ENCODE results near the gene MICOS13.

The MICOS13 gene

DNA sequence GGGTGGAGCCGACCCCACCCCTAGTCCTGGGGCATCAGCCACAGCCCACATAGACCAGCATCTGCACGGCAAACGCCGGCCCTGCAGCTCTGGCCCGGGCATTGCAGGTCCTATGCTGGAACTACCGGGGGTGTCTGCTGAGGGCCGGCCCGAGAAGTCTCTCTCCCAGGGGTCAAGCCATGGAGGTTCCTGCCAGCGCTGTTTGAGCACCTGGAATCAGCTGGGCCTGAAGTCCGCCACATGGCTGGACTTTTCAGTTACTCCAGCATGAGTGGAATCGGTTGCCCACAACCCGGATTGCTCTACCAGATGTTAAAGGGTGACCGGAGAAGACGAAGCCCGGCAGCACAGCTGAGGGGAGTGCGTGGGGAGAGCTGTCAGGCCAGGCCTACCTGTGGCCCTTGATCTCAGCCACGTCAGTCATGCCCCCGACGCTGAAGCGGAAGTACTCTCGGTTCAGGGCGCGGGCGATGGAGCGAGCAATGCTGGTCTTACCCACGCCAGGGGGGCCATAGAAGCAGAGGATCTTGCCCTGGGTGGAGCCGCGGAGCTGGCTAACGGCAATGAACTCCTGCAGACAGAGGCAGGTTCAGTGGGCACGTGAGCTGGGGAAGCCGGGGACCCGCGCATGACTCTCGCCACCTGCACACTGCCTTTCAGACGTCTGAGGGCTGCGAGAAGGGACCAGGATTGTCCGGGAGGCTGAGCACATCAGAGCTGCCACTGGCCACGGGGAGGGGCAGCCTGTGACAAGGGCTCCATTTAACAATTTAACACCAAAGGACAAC lies 18.5 kb upstream of the MICOS13 start:
- Histone ChIP-seq H3K27ac (ENCODE audit: low read depth, low read length, severe bottlenecking) (no peak overlapping the region), H3K4me3 (ENCODE audit: extremely low read depth, insufficient read depth, low read length, poor library complexity, severe bottlenecking) (no peak overlapping the region), H3K36me3 (ENCODE audit: control insufficient read depth, insufficient read depth, low read length) (peaks cover 61% of the 10 kb centered on the region), H3K4me1 (ENCODE audit: control insufficient read depth, insufficient read depth, low read length, poor library complexity, severe bottlenecking) (peaks cover 7% of the 10 kb centered on the region), H3K9me3 (ENCODE audit: control insufficient read depth, low read length) (no peaks in the 10 kb centered on the region)
- 95 to 98% methylated on average over 36 to 37 of the region's 38 CpGs for WGBS, 2 experiments (ENCODE audit: insufficient coverage in 2 of 2)

DNA sequence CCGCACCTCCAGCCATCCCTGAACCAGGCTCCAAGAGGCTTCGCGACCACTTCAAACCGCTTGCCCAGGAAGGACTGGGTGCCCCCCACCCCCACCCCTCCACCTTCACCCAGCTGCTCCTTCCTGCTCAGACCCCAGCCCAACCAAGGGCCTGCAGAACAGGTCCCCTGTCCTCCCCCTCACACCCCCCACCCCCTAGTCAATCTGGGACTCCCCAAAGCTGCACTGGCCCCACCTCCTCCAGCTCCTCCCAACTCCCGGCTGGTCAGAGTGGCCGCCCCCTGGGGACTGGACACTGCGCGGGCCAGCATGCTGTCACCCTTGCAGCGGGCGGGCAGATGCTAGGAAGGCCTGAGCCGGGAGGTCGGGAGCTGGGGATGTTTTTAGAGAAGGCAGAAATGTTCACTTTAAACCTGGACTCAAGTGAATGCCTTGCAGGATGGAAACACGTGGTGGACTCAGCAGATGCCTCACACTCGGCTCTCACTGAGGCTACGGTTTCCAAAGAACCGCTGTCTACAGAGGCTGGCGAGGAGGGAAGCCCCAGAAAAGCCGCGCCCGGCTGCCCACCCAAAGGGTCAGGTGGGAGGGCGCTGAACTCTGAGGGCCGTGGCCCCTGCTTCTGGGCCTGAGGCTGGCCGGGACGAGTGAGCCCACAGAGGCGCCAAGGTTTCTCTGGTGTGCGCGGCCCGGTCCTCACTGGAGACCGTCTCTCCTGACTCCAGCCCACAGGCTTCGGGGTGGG lies 17.7 kb upstream of the MICOS13 start:
- peaks cover 7% of the 10 kb centered on the region for H3K4me1 ChIP-seq (ENCODE audit: control insufficient read depth, insufficient read depth, low read length, poor library complexity, severe bottlenecking)
- 93 to 94% methylated on average over 22 to 29 of the region's 30 CpGs for WGBS, 2 experiments (ENCODE audit: insufficient coverage in 2 of 2)
- H3K36me3 ChIP-seq (ENCODE audit: control insufficient read depth, insufficient read depth, low read length): peaks cover 61% of the 10 kb centered on the region
- H3K27ac ChIP-seq (ENCODE audit: low read depth, low read length, severe bottlenecking): peak overlapping the region; percentile 36
- no peak overlapping the region for H3K4me3 ChIP-seq (ENCODE audit: extremely low read depth, insufficient read depth, low read length, poor library complexity, severe bottlenecking)
- H3K9me3 ChIP-seq (ENCODE audit: control insufficient read depth, low read length): no peaks in the 10 kb centered on the region

DNA sequence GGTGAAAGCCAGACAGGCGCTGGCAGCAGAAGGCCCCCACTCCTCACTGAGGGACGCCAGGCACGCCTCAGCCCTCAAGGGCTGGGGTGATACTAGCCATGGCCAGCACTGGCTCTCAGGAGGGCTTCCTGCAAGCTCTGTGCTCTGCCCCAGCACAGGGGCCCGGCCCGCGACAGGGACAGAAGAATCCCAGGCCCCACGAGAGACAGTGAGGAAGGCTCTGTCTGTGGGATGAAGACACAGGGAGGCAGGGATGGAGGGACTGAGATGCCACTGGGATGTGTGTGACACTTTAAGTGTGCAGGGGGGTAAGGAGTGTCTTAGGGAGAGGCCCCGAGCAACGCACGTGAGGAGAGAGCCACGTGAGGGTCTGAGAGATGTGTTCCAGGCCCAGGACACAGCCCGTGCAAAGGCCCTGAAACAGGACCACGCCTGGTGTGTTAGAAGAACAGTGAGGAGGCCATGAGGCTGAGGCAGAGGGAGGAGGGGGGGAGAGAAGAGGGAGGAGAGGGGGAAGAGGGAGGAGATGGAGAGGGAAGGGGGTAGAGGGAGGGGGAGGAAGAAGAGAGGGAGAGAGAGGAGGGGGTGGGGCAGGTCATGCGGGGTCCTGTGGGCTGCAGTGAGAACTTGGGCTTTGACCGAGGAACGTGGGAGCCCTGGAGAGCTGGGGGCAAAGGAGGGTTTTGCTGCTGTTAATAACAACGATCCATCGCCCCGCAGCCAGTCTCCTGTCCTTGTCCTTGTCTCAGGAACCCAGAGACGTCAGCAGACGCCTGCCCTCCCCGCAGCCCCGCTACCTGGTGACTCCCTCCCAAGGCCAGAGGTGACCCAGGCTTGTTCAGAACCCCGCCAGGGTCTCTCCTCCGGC lies 16.9 kb upstream of the MICOS13 start:
- WGBS, 2 experiments (ENCODE audit: insufficient coverage in 2 of 2): 93% methylated on average over 24 to 25 of the region's 25 CpGs
- Histone ChIP-seq H3K9me3 (ENCODE audit: control insufficient read depth, low read length) (no peaks in the 10 kb centered on the region), H3K4me3 (ENCODE audit: extremely low read depth, insufficient read depth, low read length, poor library complexity, severe bottlenecking) (no peak overlapping the region), H3K36me3 (ENCODE audit: control insufficient read depth, insufficient read depth, low read length) (peaks cover 67% of the 10 kb centered on the region), H3K4me1 (ENCODE audit: control insufficient read depth, insufficient read depth, low read length, poor library complexity, severe bottlenecking) (peaks cover 7% of the 10 kb centered on the region), H3K27ac (ENCODE audit: low read depth, low read length, severe bottlenecking) (peak overlapping the region; percentile 36)

DNA sequence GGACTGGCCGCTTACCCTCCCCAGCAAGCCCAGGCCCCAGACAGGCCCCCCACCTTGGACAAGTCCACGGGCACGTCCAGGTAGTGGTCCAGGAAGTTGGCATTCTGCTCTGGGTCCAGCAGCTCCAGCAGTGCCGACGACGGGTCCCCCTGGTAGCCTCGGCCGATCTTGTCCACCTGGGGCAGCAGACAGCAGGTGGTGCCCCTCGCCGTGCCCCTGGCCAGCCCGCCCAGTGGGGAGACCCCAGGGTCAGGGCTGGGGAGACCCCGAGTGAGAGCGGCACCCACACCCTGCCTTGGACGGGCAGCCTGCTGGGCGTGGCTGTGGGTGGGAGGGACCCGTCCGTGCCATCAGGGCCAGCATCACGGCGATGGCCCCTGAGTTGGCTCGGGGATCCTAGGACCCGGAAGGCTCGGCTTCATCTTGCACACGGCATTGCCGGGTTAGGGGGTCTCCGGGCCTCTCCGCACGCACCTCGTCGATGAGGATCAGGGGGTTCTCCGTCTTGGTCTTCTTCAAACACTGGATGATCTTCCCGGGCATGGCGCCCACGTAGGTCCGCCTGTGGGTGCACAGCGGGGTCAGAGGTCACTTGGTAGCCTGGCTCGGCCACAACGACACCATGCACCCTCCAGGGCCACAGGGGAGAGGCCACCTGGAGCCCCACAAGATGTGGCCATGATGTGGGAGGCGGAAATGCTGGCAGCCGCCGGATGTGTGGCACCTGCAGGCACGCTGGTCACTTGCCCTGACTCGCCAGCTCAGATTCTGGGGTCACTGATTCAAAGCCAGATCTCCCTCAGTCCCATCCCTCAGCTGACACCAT lies 16.1 kb upstream of the MICOS13 start:
- no peaks in the 10 kb centered on the region for H3K9me3 ChIP-seq (ENCODE audit: control insufficient read depth, low read length)
- H3K4me1 ChIP-seq (ENCODE audit: control insufficient read depth, insufficient read depth, low read length, poor library complexity, severe bottlenecking): peaks cover 7% of the 10 kb centered on the region
- H3K4me3 ChIP-seq (ENCODE audit: extremely low read depth, insufficient read depth, low read length, poor library complexity, severe bottlenecking): no peak overlapping the region
- peak overlapping the region; percentile 36 for H3K27ac ChIP-seq (ENCODE audit: low read depth, low read length, severe bottlenecking)
- WGBS, 2 experiments (ENCODE audit: insufficient coverage in 2 of 2): 93 to 94% methylated on average over 39 to 42 of the region's 42 CpGs
- peaks cover 74% of the 10 kb centered on the region for H3K36me3 ChIP-seq (ENCODE audit: control insufficient read depth, insufficient read depth, low read length)

DNA sequence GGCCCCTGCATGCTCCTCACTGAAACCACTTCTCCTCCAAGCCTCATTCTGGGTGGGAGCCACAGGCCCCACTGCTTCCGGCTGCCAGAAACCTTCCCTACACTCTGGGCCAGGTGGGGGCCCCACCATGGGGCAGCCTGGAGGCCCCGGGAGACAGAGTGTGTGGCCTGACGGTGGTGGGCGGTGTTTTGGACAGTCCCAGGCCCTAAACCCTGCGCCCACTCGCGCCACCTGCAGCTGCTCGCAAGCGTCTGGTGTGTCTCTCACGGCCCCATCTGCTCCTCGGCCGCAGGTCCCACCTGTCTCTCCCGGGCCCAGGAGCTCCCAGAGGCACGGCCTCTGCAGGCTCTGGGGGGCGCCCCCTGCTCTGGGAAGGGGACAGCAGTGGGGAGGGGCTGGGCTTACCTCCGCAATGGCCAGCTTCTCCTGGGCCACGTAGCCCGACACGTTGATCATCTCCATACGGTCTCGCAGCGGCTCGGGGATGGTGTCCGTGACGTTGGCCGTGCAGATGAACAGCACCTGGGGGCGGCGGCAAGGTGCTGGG lies 15.4 kb upstream of the MICOS13 start:
- WGBS, 2 experiments (ENCODE audit: insufficient coverage in 2 of 2): 95 to 96% methylated on average over 26 to 28 of the region's 28 CpGs
- Histone ChIP-seq H3K27ac (ENCODE audit: low read depth, low read length, severe bottlenecking) (no peak overlapping the region), H3K4me1 (ENCODE audit: control insufficient read depth, insufficient read depth, low read length, poor library complexity, severe bottlenecking) (peaks cover 7% of the 10 kb centered on the region), H3K9me3 (ENCODE audit: control insufficient read depth, low read length) (no peaks in the 10 kb centered on the region), H3K4me3 (ENCODE audit: extremely low read depth, insufficient read depth, low read length, poor library complexity, severe bottlenecking) (no peak overlapping the region), H3K36me3 (ENCODE audit: control insufficient read depth, insufficient read depth, low read length) (peaks cover 74% of the 10 kb centered on the region)

DNA sequence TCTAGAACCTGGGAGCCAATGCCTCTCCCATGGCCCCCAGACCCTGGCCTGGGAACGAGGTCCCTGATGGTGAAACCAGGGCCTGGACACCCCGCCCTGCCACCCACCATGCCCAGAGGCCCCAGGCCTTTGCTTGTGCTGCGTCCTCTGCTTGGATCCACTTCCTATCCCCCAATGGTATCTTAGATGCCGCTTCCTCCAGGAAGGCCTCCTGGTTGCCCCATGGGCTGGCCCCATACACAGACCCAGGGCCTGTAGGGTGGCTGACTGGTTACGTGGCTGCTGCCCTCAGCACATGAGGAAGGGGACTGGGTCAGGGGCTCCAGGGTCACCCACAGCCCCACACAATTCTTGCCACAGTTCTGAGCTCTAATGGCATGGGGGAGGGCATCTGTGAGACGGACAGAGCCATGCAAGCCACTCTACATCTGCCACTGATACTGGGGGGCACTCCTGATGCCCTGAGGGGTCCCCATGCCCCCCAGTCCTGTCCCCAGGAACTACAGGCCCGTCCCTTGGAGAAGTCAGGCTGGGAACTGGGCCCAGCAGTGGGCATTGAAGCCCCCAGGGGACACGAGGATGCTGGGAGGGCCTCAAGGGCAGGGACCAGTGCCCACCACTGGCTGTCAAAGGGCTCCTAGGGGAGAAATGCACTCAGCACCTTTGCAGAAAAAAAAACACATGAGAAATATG lies 14.8 kb upstream of the MICOS13 start:
- no peak overlapping the region for H3K4me3 ChIP-seq (ENCODE audit: extremely low read depth, insufficient read depth, low read length, poor library complexity, severe bottlenecking)
- peaks cover 67% of the 10 kb centered on the region for H3K36me3 ChIP-seq (ENCODE audit: control insufficient read depth, insufficient read depth, low read length)
- peaks cover 7% of the 10 kb centered on the region for H3K4me1 ChIP-seq (ENCODE audit: control insufficient read depth, insufficient read depth, low read length, poor library complexity, severe bottlenecking)
- no peaks in the 10 kb centered on the region for H3K9me3 ChIP-seq (ENCODE audit: control insufficient read depth, low read length)
- no peak overlapping the region for H3K27ac ChIP-seq (ENCODE audit: low read depth, low read length, severe bottlenecking)
- 96 to 97% methylated on average over 6 to 7 of the region's 8 CpGs for WGBS, 2 experiments (ENCODE audit: insufficient coverage in 2 of 2)

DNA sequence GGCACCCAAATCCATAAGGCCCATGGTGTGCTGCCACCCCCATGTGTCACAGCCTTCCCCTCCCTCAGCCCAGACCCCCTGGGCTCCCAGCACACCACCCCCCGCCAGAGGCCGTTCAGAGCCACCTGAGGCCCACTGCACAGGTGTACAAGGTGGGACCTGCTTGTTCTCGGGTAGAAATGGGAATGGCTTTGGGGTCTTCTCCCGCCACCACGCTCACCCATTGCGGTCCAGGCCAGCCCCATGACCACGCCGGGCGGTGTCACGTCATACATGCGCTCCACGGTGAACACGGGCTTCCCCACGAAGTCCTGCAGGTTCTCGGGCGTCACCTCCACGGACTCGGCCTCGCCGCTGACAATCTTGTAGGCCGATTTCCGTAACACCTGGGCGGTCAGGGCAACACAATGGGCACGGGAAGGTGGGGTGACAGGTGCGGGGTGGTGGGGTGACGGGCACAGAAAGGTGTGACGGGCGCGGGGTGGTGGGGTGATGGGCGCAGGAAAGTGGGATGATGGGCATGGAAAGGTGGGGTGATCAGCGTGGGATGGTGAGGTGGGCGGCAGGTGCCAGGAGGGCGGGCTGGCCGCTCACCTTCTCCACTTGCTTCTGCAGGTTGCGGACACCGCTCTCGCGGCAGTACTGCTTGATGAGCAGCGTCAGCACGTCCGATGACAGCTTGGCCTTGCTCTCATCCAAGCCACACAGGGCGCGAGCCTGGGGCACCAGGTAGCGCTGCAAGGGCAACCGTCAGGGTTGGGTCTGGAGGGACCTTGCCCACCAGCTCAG lies 14.0 kb upstream of the MICOS13 start:
- H3K4me1 ChIP-seq (ENCODE audit: control insufficient read depth, insufficient read depth, low read length, poor library complexity, severe bottlenecking): peaks cover 7% of the 10 kb centered on the region
- H3K27ac ChIP-seq (ENCODE audit: low read depth, low read length, severe bottlenecking): no peak overlapping the region
- no peak overlapping the region for H3K4me3 ChIP-seq (ENCODE audit: extremely low read depth, insufficient read depth, low read length, poor library complexity, severe bottlenecking)
- 96% methylated on average over 39 to 40 of the region's 45 CpGs for WGBS, 2 experiments (ENCODE audit: insufficient coverage in 2 of 2)
- H3K36me3 ChIP-seq (ENCODE audit: control insufficient read depth, insufficient read depth, low read length): peaks cover 64% of the 10 kb centered on the region
- H3K9me3 ChIP-seq (ENCODE audit: control insufficient read depth, low read length): no peaks in the 10 kb centered on the region

DNA sequence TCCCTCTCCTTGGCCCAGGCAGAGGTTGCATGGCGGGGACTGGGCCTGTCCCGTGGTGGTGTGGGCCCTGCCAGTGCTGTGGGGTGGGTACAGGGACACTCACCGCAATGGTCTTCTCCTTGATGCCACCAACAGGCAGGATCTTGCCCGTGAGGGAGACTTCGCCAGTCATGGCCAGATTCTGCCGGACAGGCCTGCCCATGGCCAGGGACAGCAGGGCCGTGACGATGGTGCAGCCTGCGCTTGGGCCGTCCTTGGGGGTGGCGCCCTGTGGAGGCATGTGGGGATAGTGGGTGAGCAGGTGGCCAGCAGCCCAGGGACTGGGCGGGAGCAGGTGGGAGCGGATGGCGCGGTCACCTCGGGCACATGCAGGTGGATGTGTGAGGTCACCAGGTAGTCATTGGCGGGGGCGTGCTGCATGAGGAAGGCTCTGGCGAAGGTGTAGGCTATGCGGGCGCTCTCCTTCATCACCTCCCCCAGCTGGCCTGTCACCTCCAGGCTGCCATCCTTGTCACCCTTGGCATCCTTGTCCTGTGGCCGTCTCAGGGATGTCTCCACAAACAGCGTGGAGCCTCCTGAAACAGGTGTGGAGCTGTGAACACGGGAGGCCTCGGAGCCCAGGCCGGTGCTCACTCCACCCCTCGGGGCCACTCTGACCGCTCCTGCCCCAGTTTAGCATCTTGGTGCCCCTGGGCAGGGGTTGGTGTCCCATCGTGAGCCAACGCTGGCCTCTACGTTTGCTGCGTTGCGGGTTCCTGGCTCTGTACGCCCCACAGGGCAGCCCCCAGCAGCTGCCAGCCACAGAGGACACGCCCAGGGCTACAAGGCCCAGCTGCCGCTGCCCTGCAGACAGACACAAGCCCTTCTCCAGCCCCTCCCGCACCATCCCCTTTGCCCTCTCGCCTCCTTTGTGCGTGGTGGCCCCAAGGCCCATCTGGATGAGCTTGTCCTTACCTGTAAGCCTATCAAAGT lies 13.2 kb upstream of the MICOS13 start:
- WGBS, 2 experiments (ENCODE audit: insufficient coverage in 2 of 2): 96 to 97% methylated on average over 35 to 38 of the region's 39 CpGs
- Histone ChIP-seq H3K36me3 (ENCODE audit: control insufficient read depth, insufficient read depth, low read length) (peaks cover 55% of the 10 kb centered on the region), H3K27ac (ENCODE audit: low read depth, low read length, severe bottlenecking) (no peak overlapping the region)

More for the DNA sequence above, 13.2 kb upstream of the MICOS13 start:
- peaks cover 7% of the 10 kb centered on the region for H3K4me1 ChIP-seq (ENCODE audit: control insufficient read depth, insufficient read depth, low read length, poor library complexity, severe bottlenecking)
- no peaks in the 10 kb centered on the region for H3K9me3 ChIP-seq (ENCODE audit: control insufficient read depth, low read length)
- no peak overlapping the region for H3K4me3 ChIP-seq (ENCODE audit: extremely low read depth, insufficient read depth, low read length, poor library complexity, severe bottlenecking)
